DMS153 treated with DMSO at 0.1 percent for 48 hours (cell line): ENCODE results near the gene PGLYRP1.

Source experiments
- DNase-seq: peaks from one replicate; lab custom pipeline; 2025; ENCODE audit not compliant: unreplicated experiment; lab: John Stamatoyannopoulos, UW

PGLYRP1 gene, protein sequence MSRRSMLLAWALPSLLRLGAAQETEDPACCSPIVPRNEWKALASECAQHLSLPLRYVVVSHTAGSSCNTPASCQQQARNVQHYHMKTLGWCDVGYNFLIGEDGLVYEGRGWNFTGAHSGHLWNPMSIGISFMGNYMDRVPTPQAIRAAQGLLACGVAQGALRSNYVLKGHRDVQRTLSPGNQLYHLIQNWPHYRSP

DNA sequence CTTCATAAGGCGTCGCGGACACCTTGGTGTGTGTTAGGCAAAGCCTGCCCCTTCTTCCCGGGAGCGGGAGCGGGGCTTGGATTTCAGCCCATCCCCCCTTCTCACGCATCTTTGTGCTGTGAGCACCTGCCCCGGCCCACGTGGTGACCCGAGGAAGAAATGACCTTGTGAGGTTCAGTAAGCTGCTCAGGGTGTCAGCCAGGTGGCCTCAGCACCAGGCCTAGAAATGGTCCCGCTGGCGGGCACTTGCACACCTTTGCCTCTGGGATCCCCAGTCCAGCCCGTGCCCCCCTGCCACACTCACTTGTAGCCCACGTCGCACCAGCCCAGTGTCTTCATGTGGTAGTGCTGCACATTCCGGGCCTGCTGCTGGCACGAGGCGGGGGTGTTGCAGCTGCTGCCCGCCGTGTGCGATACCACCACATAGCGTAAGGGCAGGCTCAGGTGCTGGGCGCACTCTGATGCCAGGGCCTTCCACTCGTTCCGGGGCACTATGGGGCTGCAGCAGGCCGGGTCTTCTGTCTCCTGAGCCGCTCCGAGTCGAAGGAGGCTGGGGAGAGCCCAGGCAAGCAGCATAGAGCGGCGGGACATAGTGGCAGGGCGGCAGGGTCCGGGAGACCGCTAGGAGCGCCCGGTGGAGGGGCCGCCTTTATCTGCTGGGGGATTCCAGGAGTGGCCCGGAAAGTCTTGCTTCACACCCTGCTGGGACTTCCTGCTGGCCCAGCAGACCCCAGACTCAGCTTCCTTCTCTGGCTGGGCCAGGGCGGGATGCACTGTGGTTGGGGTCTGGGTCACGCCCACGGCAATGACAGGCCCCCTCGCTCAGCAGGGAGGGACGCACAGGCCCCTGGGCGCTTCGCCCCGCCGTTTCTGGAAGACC is at the start of gene PGLYRP1:
Gene PGLYRP1 (minus strand): TSS at position 623 of the 880 bp plus-strand sequence. CDS start 32 bp downstream, at position 591.
- no peak for DNase-seq

DNA sequence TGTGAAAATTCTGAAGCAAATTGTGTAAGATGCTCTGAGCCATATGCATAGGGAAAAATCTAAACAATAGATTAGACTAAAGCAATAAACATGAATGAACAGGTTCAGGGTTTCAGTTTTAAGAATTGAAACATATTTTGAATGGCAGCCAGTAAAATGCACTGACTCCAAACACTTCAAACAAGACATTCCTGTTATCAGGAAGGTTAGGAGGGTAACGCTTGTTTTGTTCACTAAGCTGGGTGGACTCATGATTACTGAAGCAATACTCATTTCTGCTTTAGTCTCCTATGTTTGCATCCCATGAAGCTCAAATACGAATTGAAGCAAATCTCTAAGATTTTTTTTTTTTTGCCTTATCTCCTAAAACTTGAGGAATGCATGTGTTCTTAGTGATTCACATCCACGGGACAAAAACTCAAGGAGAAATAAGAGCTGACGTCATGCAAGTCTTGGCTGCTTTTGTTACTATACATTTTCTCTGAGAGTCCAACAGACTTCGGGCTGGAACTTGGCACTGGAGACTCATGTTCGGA is 47.0 kb upstream of the PGLYRP1 start:
- no peak for DNase-seq

DNA sequence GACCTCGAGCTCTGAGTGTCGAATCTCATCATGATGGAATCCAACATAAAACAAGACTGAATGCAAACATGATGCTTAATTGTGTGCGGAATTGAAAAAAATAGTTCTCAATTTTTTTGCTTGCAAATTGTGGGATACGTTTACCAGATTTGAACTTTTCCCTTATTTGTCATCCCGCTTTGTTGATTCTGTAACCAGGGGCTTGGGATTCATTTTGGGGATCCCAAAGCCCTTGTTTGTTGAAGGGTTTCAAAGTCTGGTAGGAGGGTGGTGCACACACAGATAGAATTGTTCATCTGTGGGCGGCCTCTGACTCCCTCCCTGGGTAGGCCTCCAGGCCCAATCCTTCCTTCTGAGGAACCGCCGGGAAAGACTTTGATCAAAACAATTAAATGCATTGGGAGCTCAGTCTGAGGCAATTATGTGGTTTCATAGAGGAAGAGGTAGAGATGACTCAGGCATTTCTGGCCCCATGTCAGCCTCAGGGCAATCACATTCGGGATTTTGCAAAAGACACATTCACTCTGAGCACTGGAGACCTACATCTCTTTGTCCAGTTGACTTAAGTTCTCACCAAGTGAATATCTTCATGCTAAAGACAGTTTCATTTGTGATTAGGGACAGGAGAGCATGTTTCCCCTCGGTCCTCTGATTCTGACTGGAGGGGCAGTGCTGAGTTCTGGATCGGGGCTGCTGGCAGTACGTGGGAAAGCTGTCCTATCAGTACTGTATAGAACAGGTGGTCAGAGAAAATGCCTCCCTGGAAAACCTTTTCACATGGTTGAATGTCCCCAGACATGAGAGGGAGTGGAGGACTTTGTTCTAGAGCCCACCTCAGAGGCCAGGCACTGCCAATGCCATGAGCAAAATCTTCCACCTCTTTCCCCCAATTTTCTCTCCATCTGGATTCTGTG is 45.7 kb upstream of the PGLYRP1 start:
- DNase-seq: no peak

DNA sequence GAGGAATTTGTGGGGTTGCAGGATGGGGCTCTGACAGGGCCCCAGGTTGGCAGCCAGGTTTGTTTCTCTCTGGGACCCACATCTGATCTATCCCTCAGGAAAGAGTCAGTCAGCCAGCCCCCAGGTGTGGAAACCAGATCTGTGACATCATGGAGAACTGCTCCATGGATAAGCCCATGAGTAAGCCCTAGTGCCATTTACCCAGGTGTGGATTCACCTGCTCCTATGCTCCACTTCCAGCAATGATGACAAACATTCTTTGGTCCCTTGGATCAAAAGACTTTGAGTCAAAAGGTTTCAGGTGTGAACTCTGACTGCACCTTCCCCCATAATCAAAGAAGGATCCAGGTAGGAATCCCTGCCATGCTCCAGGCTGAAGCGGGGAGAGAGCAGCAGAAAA is 44.8 kb upstream of the PGLYRP1 start:
- no peak for DNase-seq

- DNase-seq: no peak
These were observed 43.6 kb upstream of the PGLYRP1 start for GRCh38 chr19:46066471-46066870.

DNA sequence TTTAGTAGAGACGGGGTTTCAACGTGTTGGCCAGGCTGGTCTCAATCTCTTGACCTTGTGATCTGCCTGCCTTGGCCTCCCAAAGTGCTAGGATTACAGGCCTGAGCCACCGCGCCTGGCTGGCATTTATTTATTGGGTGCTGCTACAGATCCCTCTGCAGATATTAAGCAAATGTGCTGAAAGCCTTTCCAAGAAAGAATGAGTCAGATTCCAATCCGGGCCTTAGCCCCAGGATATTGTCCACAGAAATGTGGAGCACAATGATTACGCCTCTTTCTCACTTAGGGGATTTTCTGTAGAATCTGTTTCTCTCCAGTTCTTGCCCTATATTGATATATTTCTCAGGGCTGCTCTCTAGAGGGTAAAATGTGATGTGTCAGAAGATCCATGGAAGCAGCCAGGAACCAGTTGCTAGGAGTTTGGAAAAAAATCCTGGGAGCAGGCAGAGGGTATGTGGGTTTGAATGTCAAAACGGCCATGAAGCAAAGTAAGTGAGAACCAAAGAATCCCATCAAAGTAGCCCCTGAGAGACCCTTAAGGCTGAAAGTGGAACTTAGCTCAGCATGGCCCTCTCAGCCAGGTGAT is 42.7 kb upstream of the PGLYRP1 start:
- DNase-seq: no peak

GRCh38 chr19:46063201-46063600 is 40.3 kb upstream of the PGLYRP1 start:
- no peak for DNase-seq

- DNase-seq: no peak
These were observed 37.2 kb upstream of the PGLYRP1 start for GRCh38 chr19:46060012-46060411.

DNA sequence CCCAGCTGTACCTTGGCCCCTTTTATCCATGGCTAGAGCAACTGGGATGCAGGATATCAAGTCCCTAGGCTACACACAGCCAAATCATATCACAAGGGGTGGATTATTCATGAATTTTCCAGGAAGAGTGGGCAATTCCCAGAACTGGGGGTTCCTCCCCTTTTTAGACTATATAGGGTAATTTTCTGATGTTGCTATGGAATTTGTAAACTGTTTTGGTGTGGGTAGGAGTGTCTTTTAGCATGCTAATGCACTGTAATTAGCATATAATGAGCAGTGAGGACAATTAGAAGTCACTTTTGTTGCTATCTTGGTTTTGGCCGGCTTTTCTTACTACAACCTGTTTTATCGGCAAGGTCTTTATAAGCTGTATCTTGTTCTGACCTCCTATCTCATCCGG is 35.9 kb upstream of the PGLYRP1 start:
- DNase-seq: no peak

- no peak for DNase-seq
These were observed 33.7 kb upstream of the PGLYRP1 start for GRCh38 chr19:46056536-46056935.

DNA sequence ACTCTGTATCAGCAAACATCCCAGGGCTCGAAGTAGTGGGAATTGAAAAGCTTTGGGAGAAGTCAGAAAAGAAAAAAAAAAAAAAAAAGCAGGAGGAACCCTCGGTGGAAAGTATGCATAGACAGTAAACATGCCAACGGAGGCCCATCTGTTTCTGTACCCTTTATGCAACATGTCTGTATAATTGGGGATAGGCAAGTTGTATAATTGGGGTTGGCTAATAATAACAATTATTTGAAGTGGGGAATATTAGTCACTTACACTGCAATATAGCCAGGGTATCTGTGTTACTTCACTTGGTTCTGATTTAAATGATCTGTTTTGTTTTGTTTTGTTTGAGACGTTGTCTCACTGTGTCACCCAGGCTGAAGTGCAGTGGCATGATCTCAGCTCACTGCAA is 30.0 kb upstream of the PGLYRP1 start:
- DNase-seq: no peak

DNA sequence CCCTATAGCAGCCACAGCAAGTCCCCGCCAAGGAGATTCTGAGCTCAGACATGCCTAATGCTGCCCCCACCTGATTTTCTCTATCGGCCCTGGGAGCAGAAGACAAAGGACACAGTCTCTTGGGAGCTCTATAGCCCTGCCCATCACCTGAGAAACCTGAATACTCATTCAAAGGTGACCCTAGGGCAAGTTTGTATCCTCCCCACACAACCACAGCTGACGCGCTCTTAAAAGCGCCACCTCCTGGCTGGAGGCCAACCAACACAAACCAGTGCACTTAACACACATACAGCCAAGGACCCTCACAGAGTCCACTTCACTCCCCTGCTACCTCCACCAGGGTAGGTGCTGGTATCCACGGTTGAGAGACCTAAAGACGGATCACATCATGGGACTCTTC is 26.7 kb upstream of the PGLYRP1 start:
- DNase-seq: peak; percentile 8

DNA sequence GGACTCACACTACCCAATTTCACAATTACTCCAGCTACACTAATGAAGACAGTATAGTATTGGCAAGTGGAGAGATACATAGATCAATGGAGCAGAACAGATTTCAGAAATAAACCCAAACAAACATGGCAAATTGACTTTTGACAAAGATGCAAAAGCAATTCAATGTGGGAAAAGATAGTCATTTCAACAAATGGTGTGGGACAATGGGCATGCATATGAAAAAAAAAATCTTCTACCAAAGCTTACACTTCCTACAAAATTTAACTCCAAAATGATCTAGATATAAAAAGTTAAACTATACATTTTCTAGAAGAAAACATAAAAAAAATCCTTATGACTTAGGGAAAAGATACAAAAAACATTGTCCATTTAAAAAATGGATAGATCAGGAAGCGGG is 20.7 kb upstream of the PGLYRP1 start:
- DNase-seq: no peak

DNA sequence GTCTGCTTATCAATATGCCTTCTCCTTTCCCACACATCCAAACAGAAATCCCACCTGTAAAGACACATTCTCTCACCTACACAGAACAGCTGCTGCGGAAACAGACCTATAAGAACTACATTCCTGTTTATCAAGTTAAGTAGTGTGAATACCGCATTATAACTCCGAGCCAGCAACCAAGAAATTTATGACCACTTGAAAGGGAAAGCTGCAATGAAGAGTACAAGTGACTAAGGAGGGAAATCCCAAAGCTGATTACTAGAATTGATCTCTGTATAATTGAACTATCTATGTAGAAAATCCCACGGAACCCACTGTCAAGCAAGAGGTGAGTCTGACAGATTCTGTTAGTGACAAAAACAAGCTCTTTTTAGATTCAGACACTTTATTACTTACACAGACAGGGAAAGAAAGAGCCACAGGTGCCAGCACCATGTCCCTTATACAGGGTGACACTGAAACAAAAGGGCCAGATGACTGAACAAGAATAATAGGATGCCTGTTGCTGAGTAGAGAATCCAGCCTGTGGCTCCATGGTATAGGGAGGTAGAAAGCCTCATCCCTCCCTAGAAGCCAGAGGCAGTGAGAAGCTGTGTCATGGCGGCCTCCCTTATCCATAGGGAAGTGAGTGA is 19.5 kb upstream of the PGLYRP1 start:
- no peak for DNase-seq

DNA sequence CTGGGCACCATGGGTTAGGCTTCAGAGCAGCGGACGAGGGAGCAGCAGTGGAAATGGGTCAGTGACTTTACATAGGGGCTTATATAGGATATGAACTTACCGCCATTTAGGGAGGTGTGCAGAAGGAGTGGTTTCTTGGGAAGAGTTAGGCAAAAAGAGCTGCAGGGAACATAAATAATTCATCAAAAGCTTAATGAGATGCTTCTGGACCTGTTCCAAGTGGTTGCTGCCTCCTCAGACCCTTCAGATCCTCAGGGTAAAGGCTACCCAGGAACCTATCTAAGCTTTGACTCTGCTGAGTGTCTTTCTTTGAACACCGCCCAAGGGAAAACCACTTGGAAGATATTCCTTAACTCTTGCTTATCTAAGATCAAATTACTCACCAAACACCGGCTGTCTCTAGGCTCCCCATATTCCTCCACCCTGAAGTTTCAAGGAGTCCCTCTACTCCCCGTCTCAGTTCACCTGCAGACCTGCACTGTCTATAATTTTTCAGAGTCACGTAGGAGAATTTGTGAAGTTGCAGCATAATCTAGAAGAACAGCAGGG is 18.2 kb upstream of the PGLYRP1 start, which contains the start of gene IGFL4:
Gene IGFL4 (minus strand): TSS at position 51 of the 549 bp plus-strand sequence. CDS start 40 bp downstream, at position 11.
- DNase-seq: peak; percentile 30

DNA sequence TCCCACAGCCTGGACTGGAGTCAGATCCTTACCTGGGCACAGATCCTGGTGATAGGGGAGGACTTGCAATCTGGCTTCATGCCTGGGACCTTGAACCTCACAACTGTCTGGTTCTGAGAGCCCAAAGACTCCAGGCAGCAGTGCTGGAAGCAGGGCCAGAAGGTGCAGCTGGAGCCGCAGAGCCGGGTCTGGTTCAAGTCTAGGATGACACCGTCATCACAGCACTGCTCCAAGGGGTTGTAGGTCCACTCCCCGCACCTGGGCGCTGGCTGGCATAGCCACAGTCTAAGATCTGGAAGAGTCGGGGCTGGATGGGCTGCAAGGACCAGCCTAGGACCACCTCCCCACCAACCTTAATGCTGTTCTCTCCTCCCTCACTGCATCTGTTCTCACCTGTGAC is 17.3 kb upstream of the PGLYRP1 start:
- DNase-seq: no peak

- DNase-seq: no peak
These were observed 13.9 kb upstream of the PGLYRP1 start for GRCh38 chr19:46036744-46037128.

DNA sequence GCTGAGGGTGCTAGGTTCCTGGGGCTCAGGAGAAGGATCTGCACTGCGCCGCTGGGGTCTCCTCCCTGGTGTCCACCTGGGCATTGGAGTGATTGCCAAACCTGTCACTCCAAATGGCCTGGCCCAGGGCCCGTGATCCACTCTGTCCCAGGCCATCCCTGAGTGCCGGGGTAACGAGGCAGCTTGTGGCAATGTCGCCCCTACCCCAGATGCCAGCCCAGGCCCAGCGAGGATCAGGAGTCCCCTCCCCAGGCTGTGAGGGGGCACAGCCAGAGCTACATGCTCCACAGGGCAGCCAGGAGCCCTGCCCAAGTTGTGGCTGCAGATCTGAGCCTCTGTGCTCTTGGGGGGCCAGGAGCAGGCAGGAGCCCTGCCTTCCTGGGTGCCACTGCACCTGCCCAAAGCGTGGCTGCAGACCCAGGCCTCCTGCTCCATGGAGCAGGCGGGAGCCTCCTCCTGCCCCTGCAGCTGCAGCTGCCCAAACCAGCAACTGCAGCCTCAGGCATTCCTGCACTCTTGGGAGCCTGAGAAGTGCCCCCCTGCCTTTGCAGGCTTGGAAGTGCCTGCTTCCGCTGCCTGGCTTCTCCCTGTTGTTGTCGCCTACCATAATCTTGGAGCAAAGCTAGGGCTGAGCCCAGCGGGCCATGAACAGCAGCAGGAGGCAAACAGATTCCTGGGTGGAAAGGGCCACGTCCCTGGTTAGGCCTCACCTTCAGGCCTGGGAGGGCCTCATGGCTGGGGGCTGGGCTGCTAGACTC is 13.3 kb upstream of the PGLYRP1 start:
- DNase-seq: no peak

GRCh38 chr19:46035546-46035945 is 12.7 kb upstream of the PGLYRP1 start:
- DNase-seq: no peak
